22Rv1 (cell line): ENCODE measurements around the gene NME3.

Experiments used
- H3K27ac ChIP-seq: fragments of 450-650 bp; 2 replicates; pipeline ENCODE4 v1.5.1; 2017
- CTCF ChIP-seq: fragments of 450-650 bp; IDR thresholded peaks from 2 replicates; pipeline ENCODE4 v1.5.1; 2017; ENCODE audit warnings: mild to moderate bottlenecking
- ZFX ChIP-seq: fragments of 450-650 bp; IDR thresholded peaks from 2 replicates; pipeline ENCODE4 v1.6.1; 2017; ENCODE audit warnings: antibody characterized with exemption, borderline replicate concordance

NME3 gene

DNA sequence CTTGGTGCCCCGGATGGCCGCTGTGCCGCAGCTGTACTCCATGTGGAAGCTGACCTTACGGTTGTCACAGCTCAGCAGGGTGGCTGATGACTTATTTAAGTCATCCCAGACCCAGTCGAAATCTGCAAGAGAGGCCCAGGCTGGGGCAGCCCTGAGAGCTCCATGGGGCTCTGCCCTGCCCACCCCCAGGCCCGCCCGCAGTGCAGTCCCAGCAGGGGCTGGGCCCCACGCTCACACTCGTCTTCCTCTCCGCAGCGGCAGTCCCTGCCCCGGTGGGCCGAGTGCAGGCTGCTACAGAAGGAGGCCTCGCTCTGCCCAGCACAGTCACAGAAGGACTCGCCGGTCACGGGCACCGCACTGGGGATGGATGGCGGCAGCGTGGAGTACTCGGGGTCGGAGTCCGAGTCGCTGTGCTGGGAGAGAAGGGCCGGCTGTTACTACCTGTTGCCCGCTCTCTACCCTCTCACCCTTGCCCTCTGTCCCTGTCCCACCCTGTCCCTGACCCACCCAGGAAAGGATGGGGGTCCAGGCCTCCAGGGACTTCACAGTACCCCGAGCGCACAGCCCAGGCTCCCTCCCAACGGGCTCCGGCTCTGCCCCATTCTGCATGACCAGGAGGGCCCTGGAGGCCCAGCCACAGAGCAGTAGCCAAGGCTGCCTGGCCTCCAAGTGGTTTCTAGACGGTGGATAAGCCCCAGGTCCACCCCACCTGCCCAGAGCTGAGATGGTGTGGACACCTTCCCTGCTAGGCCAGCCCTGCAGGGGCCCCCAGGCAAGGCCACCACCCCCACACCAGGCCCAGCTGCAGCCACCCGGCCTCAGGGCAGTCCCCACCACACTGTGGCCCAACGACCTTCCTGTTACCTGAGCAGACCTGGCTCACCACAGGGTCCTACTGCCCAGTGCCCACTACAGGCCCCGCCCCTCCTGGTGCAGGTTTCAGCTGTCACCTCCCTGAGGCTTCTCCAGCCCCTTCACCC, 7.1 kb upstream of the NME3 start:
- TF ChIP-seq ZFX, result no peak
- TF ChIP-seq CTCF, result no peak
- peak overlapping the region; percentile 93 for H3K27ac ChIP-seq

DNA sequence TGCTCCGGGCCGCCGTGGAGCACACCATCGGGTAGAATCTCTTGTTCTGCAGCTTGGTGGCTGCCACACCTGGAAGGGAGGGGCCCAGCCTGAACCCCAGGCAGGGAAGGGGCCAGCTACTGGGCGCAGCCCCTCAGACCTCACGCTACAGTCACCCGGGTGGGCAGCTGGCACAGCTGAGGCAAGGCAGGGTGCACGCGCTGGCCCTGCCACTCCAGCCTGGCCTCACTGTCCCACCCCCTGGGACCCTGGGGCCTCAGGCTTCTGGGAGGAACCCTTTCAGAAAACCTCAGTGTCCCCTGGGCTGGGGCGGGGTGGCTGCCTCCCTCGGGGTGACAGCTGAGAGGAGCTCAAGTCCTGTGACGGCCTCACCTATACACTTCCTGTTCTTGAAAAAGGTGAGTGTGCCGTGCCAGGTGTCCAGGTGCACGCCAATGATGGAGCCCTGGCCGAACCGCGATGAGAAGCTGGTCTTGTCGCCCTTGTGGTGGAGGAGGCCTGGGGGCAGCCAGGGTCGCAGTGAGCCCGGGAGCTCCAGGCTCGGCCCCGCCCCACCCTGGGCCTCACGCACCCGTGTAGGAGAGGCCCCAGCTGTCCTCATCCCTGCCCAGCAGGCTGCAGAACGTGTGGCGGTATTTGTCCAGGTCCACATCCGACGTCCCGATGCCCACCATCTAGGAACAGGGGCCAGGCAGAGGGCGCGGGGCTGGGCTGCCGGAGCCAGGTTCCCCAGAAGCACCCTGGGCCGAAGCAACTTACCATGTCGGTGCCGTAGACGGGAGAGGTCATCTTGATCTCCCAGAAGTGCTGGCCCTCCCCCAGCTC, 6.2 kb upstream of the NME3 start:
- H3K27ac ChIP-seq, result peak overlapping the region; percentile 93
- TF ChIP-seq CTCF, result no peak
- TF ChIP-seq ZFX, result no peak

GRCh38 chr16:1776991-1777374, 5.6 kb upstream of the NME3 start:
- TF ChIP-seq ZFX (no peak), CTCF (no peak)
- H3K27ac ChIP-seq, result peak overlapping the region; percentile 93

GRCh38 chr16:1776672-1776955, 5.3 kb upstream of the NME3 start:
- peak overlapping the region; percentile 93 for H3K27ac ChIP-seq
- no peak for TF ChIP-seq CTCF
- no peak for TF ChIP-seq ZFX

- H3K27ac ChIP-seq, result peak overlapping the region; percentile 97
- TF ChIP-seq ZFX, result no peak
These were observed 4.7 kb upstream of the NME3 start for GRCh38 chr16:1775846-1776671.

DNA sequence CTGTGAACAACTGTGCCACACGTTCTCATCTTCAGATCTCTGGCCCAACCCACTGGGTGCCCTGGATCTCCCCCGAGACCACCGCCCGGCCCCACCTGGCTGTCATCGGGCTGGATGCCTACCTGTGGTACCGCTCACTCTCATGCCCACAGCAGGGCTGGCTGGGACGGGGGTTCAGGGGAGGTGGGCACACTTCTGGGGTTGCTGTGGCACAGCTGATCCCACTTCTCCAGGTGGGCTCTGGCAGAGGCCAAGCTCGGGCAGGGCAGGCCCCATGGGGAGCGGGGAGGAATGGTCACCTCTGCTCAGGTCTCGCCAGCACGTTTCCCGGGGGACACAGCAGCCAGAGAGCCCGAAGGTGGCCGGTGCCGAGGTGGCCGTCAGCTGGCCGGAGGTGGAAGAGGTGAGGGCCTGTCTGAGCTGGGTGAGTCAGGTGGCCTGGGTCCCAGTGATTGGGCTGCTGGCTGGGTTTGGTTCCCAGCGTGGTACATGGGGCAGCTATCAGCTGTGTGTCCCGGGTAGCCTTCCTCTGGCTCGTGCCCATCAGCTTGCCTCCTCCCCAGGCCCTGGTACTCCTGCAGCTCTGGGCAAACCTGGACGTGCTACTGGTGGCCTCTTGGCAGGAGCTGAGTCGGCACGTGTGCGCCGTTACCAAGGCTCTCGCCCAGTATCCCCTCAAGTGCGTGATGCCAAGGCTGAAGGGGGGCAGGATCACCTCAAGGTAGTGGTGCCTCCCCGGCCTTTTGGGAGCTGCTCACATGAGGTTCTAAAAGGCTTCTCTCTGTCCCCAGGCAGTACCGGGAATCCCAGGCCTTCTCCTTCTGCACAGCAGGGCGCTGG, 3.9 kb upstream of the NME3 start:
- TF ChIP-seq CTCF (no peak), ZFX (no peak)
- peak overlapping the region; percentile 97; the same call in 1 of the 2 replicates for H3K27ac ChIP-seq

DNA sequence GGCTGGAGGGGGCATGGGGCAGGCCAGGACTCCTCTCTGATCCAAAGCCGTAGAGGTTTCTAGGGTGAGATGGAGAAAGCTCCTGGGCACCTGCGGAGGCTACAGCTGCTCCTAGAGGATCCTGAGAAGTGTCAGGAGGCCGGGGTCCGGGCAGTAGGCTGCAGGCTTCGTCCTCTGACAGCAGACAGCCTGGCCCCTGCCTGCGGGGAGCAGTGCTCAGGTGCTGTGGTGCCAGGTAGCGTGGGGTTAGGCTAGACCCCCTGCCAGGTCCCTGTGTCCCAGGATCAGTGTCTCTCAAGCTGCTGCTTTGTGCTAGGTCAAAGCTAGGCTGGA, 3.1 kb upstream of the NME3 start:
- peak overlapping the region; percentile 97 for H3K27ac ChIP-seq
- TF ChIP-seq CTCF (no peak), ZFX (no peak)
